ENCODE results near the gene TSPAN32. TPM values are rescaled to one million over a fixed set of nuclear protein-coding genes. Genes with fewer than 3 reads are reported as not detected.
"Not testable (repeated sequence)": the region's sequence is repeated elsewhere in the genome, so short reads cannot be mapped to it uniquely, and the experiment has no call there.

TSPAN32 gene
- total RNA-seq, 2 donors from 2014 or later: 11.6 to 15.0 TPM

GRCh38 chr11:2345050-2345449 is 43.2 kb downstream of the TSPAN32 start:
- no peak for ATAC-seq
- intact Hi-C loops (cut with DNase I): no loop called here
- no peak for DNase-seq

GRCh38 chr11:2346014-2346413 is 44.2 kb downstream of the TSPAN32 start:
- intact Hi-C loops (cut with DNase I): no loop called here
- DNase-seq (no peak), ATAC-seq (no peak)

- intact Hi-C loops (cut with DNase I): no loop called here
- no peak for DNase-seq
- no peak for ATAC-seq
Measured at GRCh38 chr11:2346586-2347307, 44.9 kb downstream of the TSPAN32 start.

GRCh38 chr11:2347308-2347830 is 45.6 kb downstream of the TSPAN32 start:
- DNase-seq (no peak), ATAC-seq (no peak)
- intact Hi-C loops (cut with DNase I): no loop called here

GRCh38 chr11:2348986-2349385 is 47.2 kb downstream of the TSPAN32 start:
- intact Hi-C loops (cut with DNase I): no loop called here
- no peak for ATAC-seq
- no peak for DNase-seq

- ATAC-seq (no peak), DNase-seq (no peak)
- intact Hi-C loops (cut with DNase I): no loop called here
Measured at GRCh38 chr11:2351701-2352100, 49.9 kb downstream of the TSPAN32 start.

GRCh38 chr11:2352420-2352819 is 50.6 kb downstream of the TSPAN32 start:
- ATAC-seq (no peak), DNase-seq (no peak)
- intact Hi-C loops (cut with DNase I): no loop called here

GRCh38 chr11:2355000-2355644 is 53.3 kb downstream of the TSPAN32 start:
- ATAC-seq: no peak
- DNase-seq: no peak
- intact Hi-C loops (cut with DNase I): no loop called here

GRCh38 chr11:2357246-2357645 is 55.4 kb downstream of the TSPAN32 start:
- ATAC-seq: no peak
- no peak for DNase-seq
- intact Hi-C loops (cut with DNase I): no loop called here

GRCh38 chr11:2357651-2358050 is 55.8 kb downstream of the TSPAN32 start:
- ATAC-seq; intact Hi-C loops (cut with DNase I); DNase-seq: not testable (repeated sequence)

- ATAC-seq: no peak
- intact Hi-C loops (cut with DNase I): no loop called here
- no peak for DNase-seq
Measured at GRCh38 chr11:2358754-2359442, 57.1 kb downstream of the TSPAN32 start.

GRCh38 chr11:2359557-2359956 is 57.7 kb downstream of the TSPAN32 start:
- peak; percentile 6 for DNase-seq
- no peak for ATAC-seq
- intact Hi-C loops (cut with DNase I): no loop called here

- ATAC-seq: no peak
- DNase-seq: peak; percentile 10
- intact Hi-C loops (cut with DNase I): loop anchor here in 1 of 2 donors (10.0 kb wide), 1 partner anchor 55 kb away; no protein-coding TSS in a partner anchor
Measured at GRCh38 chr11:2360081-2360642, 58.3 kb downstream of the TSPAN32 start.

GRCh38 chr11:2361565-2361964 is 59.8 kb downstream of the TSPAN32 start:
- DNase-seq (no peak), ATAC-seq (peak in 1 of 2 donors; percentile 13)
- intact Hi-C loops (cut with DNase I): loop anchor here in 1 of 2 donors (10.0 kb wide), 1 partner anchor 53 kb away; no protein-coding TSS in a partner anchor

GRCh38 chr11:2362414-2362813 is 60.6 kb downstream of the TSPAN32 start:
- ATAC-seq: no peak
- no peak for DNase-seq
- intact Hi-C loops (cut with DNase I): loop anchor here in 1 of 2 donors (10.0 kb wide), 1 partner anchor 52 kb away; no protein-coding TSS in a partner anchor

GRCh38 chr11:2363130-2363529 is 61.3 kb downstream of the TSPAN32 start:
- intact Hi-C loops (cut with DNase I): loop anchor here in 1 of 2 donors (10.0 kb wide), 1 partner anchor 52 kb away; no protein-coding TSS in a partner anchor
- DNase-seq (peak; percentile 6), ATAC-seq (no peak)

- no peak for ATAC-seq
- peak; percentile 15 for DNase-seq
- intact Hi-C loops (cut with DNase I): loop anchor here in 1 of 2 donors (10.0 kb wide), 1 partner anchor 51 kb away; no protein-coding TSS in a partner anchor
Measured at GRCh38 chr11:2363577-2364370, 62.0 kb downstream of the TSPAN32 start.

- DNase-seq: peak; percentile 9
- ATAC-seq: not testable (repeated sequence)
- intact Hi-C loops (cut with DNase I): loop anchor here in 1 of 2 donors (10.0 kb wide), 1 partner anchor 50 kb away; no protein-coding TSS in a partner anchor
Measured at GRCh38 chr11:2364386-2364785, 62.6 kb downstream of the TSPAN32 start.

Measured in left cardiac atrium (tissue), 4 donors.